Naive thymus-derived CD4-positive, alpha-beta T cell (primary cell): ENCODE data around the gene SAMD11. TPM values are rescaled to one million over a fixed set of nuclear protein-coding genes. Genes with fewer than 3 reads are reported as not detected.

ENCODE experiments used
- ATAC-seq: fragments of 150-1000 bp; cut with Tn5 transposase; 2 replicates; pipeline ENCODE4 v1.10.0; 2021; ENCODE audit warnings: mild to moderate bottlenecking, moderate library complexity
- CTCF ChIA-PET: fragments of 350-600 bp; sonication (Branson Sonifier 250); formaldehyde crosslinking; loops from one replicate; lab custom pipeline; 2021; ENCODE audit warnings: antibody characterized with exemption; lab: Charles Lee
- POLR2A ChIA-PET: fragments of 350-600 bp; sonication (Branson Sonifier 250); formaldehyde crosslinking; loops from one replicate; lab custom pipeline; 2021; ENCODE audit warnings: antibody characterized with exemption, inconsistent platforms; lab: Charles Lee
- DNase-seq, 9 donors: peaks; one replicate each; pipeline versions ENCODE4 v3.0.0 to v3.0.0-alpha.2; 2020 to 2022; ENCODE audit warnings: mixed read lengths in 1 of 9
- H3K27ac ChIP-seq: one replicate; pipeline ENCODE4 v1.7.0; 2013; ENCODE audit warnings: mild to moderate bottlenecking, low read depth, low read length, moderate library complexity
- H3K27me3 ChIP-seq, 2 donors: one replicate each; pipeline ENCODE4 v1.7.0; 2013; ENCODE audit warnings: low read length in 2 of 2, mild to moderate bottlenecking in 2 of 2, moderate library complexity in 2 of 2; ENCODE audit not compliant: control insufficient read depth in 2 of 2, insufficient read depth in 2 of 2
- H3K36me3 ChIP-seq, 3 experiments: 1 replicate in 2 of 3; 2 replicates in 1 of 3; pipeline ENCODE4 v1.7.0; 2013; ENCODE audit warnings: low read length in 3 of 3, mild to moderate bottlenecking in 3 of 3, moderate library complexity in 1 of 3; ENCODE audit not compliant: insufficient read depth in 3 of 3, control insufficient read depth in 2 of 3
- H3K4me1 ChIP-seq, 2 donors: one replicate each; pipeline ENCODE4 v1.7.0; 2013; ENCODE audit warnings: low read length in 2 of 2, mild to moderate bottlenecking in 2 of 2, moderate library complexity in 1 of 2; ENCODE audit not compliant: control insufficient read depth in 2 of 2, insufficient read depth in 2 of 2
- H3K4me3 ChIP-seq: 2 replicates; pipeline ENCODE4 v1.7.0; 2013; ENCODE audit warnings: mild to moderate bottlenecking, low read length
- H3K9me3 ChIP-seq, 3 experiments: 1 replicate in 2 of 3; 2 replicates in 1 of 3; pipeline ENCODE4 v1.7.0; 2013; ENCODE audit warnings: low read length in 3 of 3; ENCODE audit not compliant: control insufficient read depth in 2 of 3
- H3K27ac Mint-ChIP-seq, 9 donors: one replicate each; pipeline ENCODE4 v1.8.0; 2020 to 2022; ENCODE audit warnings: mixed read lengths in 9 of 9, mild to moderate bottlenecking in 8 of 9, moderate library complexity in 5 of 9, inconsistent platforms in 2 of 9
- H3K27me3 Mint-ChIP-seq, 5 donors: one replicate each; pipeline ENCODE4 v1.8.0; 2021 to 2022; ENCODE audit warnings: mixed read lengths in 5 of 5, mild to moderate bottlenecking in 1 of 5
- H3K36me3 Mint-ChIP-seq, 5 donors: one replicate each; pipeline ENCODE4 v1.8.0; 2020 to 2022; ENCODE audit warnings: mixed read lengths in 5 of 5, mild to moderate bottlenecking in 3 of 5, inconsistent platforms in 1 of 5
- H3K4me1 Mint-ChIP-seq, 7 donors: one replicate each; pipeline ENCODE4 v1.8.0; 2020 to 2022; ENCODE audit warnings: mixed read lengths in 7 of 7, mild to moderate bottlenecking in 3 of 7, inconsistent platforms in 1 of 7
- H3K4me3 Mint-ChIP-seq, 10 donors: one replicate each; pipeline ENCODE4 v1.8.0; 2020 to 2022; ENCODE audit warnings: mild to moderate bottlenecking in 10 of 10, mixed read lengths in 10 of 10, moderate library complexity in 6 of 10, inconsistent platforms in 2 of 10
- H3K9me3 Mint-ChIP-seq, 11 donors: one replicate each; pipeline ENCODE4 v1.8.0; 2020 to 2022; ENCODE audit warnings: mixed read lengths in 11 of 11, mild to moderate bottlenecking in 4 of 11, inconsistent platforms in 1 of 11, moderate library complexity in 1 of 11
- intact Hi-C, 2 donors: fragments of 100-400 bp; cut with micrococcal nuclease; formaldehyde crosslinking; loops; one replicate each; pipeline ENCODE4 v1.15.1; 2023
- polyA plus RNA-seq, 2 donors: library from polyadenylated mRNA; unstranded; fragments of 300-500 nt; fragmentation: Illumina TruSeq; gene quantifications; one replicate each; pipeline ENCODE4 v1.2.3, GENCODE V29; 2021
- total RNA-seq, 6 experiments: library from RNA in 5 of 6; stranded (reverse) in 5 of 6; gene quantifications; 1 replicate in 5 of 6; 2 replicates in 1 of 6; pipeline ENCODE4 v1.2.3 and lab custom pipeline; 2021 to 2026

SAMD11 gene
- total and polyA plus RNA-seq, 7 experiments from 2014 or later, result 0.10 to 0.24 TPM; not detected in 5

GRCh38 chr1:966704-967300, 43.1 kb downstream of the SAMD11 start:
- Histone ChIP-seq H3K9me3 (no peaks in the 10 kb centered on the region), H3K4me1 (peaks cover 4 to 5% of the 10 kb centered on the region in 2 donors), H3K27ac (peak overlapping the region; percentile 36), H3K36me3 (peaks cover 0 to 12% (median 0%) of the 10 kb centered on the region in 3 experiments), H3K27me3 (no peaks in the 10 kb centered on the region), H3K4me3 (peak overlapping the region; percentile 78)
- peak; percentile 85 for ATAC-seq
- POLR2A ChIA-PET, result interaction anchor here (0.7 kb wide), 1 partner anchor 28 kb away, joined by 3 read pairs; no protein-coding TSS in a partner anchor
- CTCF ChIA-PET, result interaction anchor here (0.6 to 1.7 kb wide), 2 partner anchors 10 to 146 kb away, joined by 3 to 8 read pairs; no protein-coding TSS in a partner anchor
- Mint-ChIP-seq H3K27me3 (peaks cover 4 to 15% (median 5%) of the 10 kb centered on the region in 5 donors), H3K4me1 (peaks cover 0 to 9% (median 0%) of the 10 kb centered on the region in 7 donors), H3K27ac (peak overlapping the region in 1 of 9 donors; percentile 86), H3K4me3 (peak overlapping the region; percentile 51 to 91 (median 79)), H3K9me3 (peaks cover 0 to 4% (median 0%) of the 10 kb centered on the region in 11 donors), H3K36me3 (peaks cover 0 to 8% (median 0%) of the 10 kb centered on the region in 5 donors)
- DNase-seq, result peak; percentile 28 to 78 (median 51)
- intact Hi-C loops, result loop anchor here in 1 of 2 donors (1.0 kb wide), 1 partner anchor 8 kb away; the partner anchor contains the start of gene NOC2L

DNA sequence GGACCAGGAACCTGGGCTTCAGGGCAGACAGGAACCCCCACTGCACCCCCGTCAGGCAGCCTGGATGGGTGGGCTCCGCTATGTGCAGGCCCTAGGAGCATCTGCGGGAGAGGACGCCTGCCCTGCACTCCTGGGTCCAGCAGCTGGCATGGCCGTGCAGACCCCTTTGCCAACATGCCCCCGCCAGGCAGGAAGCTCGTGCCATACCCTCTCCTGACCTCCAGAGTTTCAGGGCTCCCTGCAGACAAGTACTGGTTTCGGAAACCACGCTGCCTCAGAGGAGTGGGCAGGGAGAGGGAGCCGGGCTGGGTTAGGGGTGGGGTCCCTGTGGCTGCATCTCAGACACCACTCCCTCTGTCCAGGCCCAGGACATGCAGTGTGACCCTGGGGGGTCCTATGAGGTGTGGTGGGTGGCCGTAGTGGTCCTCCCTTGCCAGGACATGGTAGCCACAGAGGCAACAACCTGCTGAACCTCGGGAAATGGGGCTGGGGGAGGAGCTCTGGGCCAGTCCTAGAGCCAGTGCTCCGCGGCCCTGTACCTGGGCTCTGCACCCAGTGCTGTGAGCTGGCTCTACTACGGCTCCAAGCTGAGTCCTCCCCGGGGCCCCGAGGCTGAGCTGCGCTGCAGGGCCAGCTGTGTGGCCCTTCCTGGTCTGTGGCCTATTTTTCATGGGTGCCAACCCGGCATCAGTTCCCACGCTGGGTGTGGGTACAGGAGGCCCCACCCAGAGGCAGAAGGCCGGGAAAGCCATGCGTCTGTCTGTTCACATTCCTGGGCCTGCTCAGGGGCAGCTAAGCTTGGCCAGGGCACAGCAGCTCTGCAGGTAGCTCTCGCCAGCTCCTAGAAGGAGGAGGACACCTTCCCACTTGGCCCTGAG, 44.0 kb downstream of the SAMD11 start:
- Histone ChIP-seq H3K27me3 (no peaks in the 10 kb centered on the region), H3K4me3 (no peak overlapping the region), H3K27ac (no peak overlapping the region), H3K9me3 (no peaks in the 10 kb centered on the region), H3K4me1 (peaks cover 4 to 5% of the 10 kb centered on the region in 2 donors), H3K36me3 (peaks cover 0 to 5% (median 0%) of the 10 kb centered on the region in 3 experiments)
- POLR2A ChIA-PET, result no interaction called here
- peaks cover 0 to 4% (median 0%) of the 10 kb centered on the region in 11 donors for H3K9me3 Mint-ChIP-seq
- H3K36me3 Mint-ChIP-seq, result peaks cover 0 to 5% (median 0%) of the 10 kb centered on the region in 5 donors
- CTCF ChIA-PET, result interaction anchor here (1.7 kb wide), 1 partner anchor 9 kb away, joined by 8 read pairs; no protein-coding TSS in a partner anchor
- H3K27me3 Mint-ChIP-seq, result peaks cover 4 to 15% (median 5%) of the 10 kb centered on the region in 5 donors
- ATAC-seq, result no peak
- H3K27ac Mint-ChIP-seq, result no peak overlapping the region
- no peak for DNase-seq
- intact Hi-C loops, result loop anchor here in 1 of 2 donors (1.0 kb wide), 1 partner anchor 8 kb away; the partner anchor contains the start of gene NOC2L
- H3K4me1 Mint-ChIP-seq, result peaks cover 0 to 6% (median 0%) of the 10 kb centered on the region in 7 donors
- H3K4me3 Mint-ChIP-seq, result peak overlapping the region in 3 of 10 donors; percentile 0 to 83 (median 37)

DNA sequence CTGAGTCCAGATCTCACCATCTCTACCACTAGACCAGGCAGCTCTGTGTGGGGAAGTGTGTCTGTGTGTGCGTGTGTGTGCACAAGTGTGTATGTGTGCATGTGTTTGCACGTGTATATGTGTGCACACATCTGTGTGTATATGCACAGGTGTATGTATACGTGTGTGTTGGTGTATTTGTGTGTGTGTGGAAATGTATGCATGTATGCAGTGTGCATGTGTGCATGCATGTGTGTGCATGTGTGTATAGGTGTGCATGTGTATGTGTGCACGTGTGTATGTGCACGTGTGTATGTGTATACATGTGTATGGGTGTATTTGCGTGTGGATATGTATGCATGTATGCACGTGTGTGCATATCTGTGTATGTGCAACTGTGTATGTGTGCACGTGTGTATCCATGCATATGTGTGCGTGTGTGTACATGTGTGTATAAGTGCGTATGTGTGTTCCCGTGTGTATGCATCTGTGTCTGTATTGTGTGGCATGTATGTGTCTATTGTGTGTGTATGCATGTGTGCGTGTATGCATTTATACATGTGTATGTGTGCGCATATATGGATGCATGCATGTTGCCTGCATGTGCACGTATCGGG, 45.6 kb downstream of the SAMD11 start:
- Histone ChIP-seq H3K4me3 (no peak overlapping the region), H3K36me3 (no peaks in the 10 kb centered on the region), H3K9me3 (no peaks in the 10 kb centered on the region), H3K4me1 (peaks cover 4 to 5% of the 10 kb centered on the region in 2 donors), H3K27ac (no peak overlapping the region), H3K27me3 (peaks cover 0 to 2% of the 10 kb centered on the region in 2 donors)
- POLR2A ChIA-PET, result no interaction called here
- DNase-seq, result no peak
- Mint-ChIP-seq H3K9me3 (peaks cover 0 to 4% (median 0%) of the 10 kb centered on the region in 11 donors), H3K27me3 (peaks cover 4 to 15% (median 10%) of the 10 kb centered on the region in 5 donors), H3K27ac (no peak overlapping the region), H3K36me3 (no peaks in the 10 kb centered on the region), H3K4me1 (peaks cover 0 to 6% (median 0%) of the 10 kb centered on the region in 7 donors), H3K4me3 (no peak overlapping the region)
- no peak for ATAC-seq
- CTCF ChIA-PET, result no interaction called here
- intact Hi-C loops, result no loop called here

DNA sequence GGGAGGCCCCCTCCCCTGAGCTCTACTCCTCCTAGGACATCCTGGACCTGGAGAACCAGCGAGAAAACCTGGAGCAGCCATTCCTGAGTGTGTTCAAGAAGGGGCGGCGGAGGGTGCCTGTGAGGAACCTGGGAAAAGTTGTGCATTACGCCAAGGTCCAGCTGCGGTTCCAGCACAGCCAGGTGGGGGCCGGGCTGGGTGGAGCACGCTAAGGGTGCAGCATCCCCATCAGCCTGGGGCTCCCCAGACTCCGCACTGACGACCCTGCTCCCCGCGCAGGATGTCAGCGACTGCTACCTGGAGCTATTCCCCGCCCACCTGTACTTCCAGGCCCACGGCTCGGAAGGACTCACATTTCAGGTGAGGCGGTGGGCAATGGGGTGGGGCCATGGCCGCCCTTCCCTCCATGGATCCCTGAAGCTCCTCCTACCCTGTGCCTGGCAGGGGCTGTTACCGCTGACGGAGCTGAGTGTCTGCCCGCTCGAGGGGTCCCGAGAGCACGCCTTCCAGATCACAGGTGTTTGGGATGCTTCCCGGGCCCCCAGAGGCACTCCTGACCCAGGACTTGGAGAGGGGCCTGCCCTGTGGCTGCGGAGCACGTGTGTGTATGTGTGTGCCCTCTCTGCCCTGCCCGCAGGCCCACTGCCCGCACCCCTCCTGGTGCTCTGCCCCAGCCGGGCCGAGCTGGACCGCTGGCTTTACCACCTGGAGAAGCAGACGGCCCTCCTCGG, 46.7 kb downstream of the SAMD11 start:
- ATAC-seq, result no peak
- H3K4me3 ChIP-seq, result no peak overlapping the region
- DNase-seq, result peak in 1 of 9 donors; percentile 5
- H3K27me3 ChIP-seq, result peaks cover 0 to 3% of the 10 kb centered on the region in 2 donors
- H3K27me3 Mint-ChIP-seq, result peaks cover 4 to 20% (median 15%) of the 10 kb centered on the region in 5 donors
- no peaks in the 10 kb centered on the region for H3K36me3 Mint-ChIP-seq
- POLR2A ChIA-PET, result interaction anchor here (0.6 to 1.0 kb wide), 2 partner anchors 11 to 395 kb away, joined by 3 to 4 read pairs; partner anchors contain the start of gene NOC2L
- peaks cover 4 to 5% of the 10 kb centered on the region in 2 donors for H3K4me1 ChIP-seq
- H3K27ac ChIP-seq, result no peak overlapping the region
- CTCF ChIA-PET, result no interaction called here
- intact Hi-C loops, result no loop called here
- no peaks in the 10 kb centered on the region for H3K36me3 ChIP-seq
- no peaks in the 10 kb centered on the region for H3K9me3 ChIP-seq
- H3K27ac Mint-ChIP-seq, result no peak overlapping the region
- peaks cover 0 to 4% (median 0%) of the 10 kb centered on the region in 7 donors for H3K4me1 Mint-ChIP-seq
- H3K9me3 Mint-ChIP-seq, result peaks cover 0 to 4% (median 0%) of the 10 kb centered on the region in 11 donors
- H3K4me3 Mint-ChIP-seq, result no peak overlapping the region

- POLR2A ChIA-PET, result interaction anchor here (0.6 to 1.0 kb wide), 2 partner anchors 12 to 394 kb away, joined by 3 to 4 read pairs; partner anchors contain the start of gene NOC2L
- Mint-ChIP-seq H3K27ac (no peak overlapping the region), H3K27me3 (peaks cover 5 to 25% (median 19%) of the 10 kb centered on the region in 5 donors), H3K36me3 (no peaks in the 10 kb centered on the region), H3K4me3 (no peak overlapping the region), H3K9me3 (peaks cover 0 to 4% (median 0%) of the 10 kb centered on the region in 11 donors), H3K4me1 (peaks cover 0 to 7% (median 3%) of the 10 kb centered on the region in 7 donors)
- no peak overlapping the region for H3K4me3 ChIP-seq
- no peaks in the 10 kb centered on the region for H3K9me3 ChIP-seq
- peaks cover 4 to 10% of the 10 kb centered on the region in 2 donors for H3K4me1 ChIP-seq
- H3K36me3 ChIP-seq, result no peaks in the 10 kb centered on the region
- intact Hi-C loops, result no loop called here
- no peak for ATAC-seq
- H3K27me3 ChIP-seq, result peaks cover 0 to 3% of the 10 kb centered on the region in 2 donors
- peak in 1 of 9 donors; percentile 7 for DNase-seq
- no peak overlapping the region for H3K27ac ChIP-seq
- CTCF ChIA-PET, result no interaction called here
Measured at GRCh38 chr1:970973-971730, 47.4 kb downstream of the SAMD11 start.
